Fibroblast of the aortic adventitia (primary cell): ENCODE results near the gene ING5. TPM values are rescaled to one million over a fixed set of nuclear protein-coding genes. Genes with fewer than 3 reads are reported as not detected.

Experiments used
- DNase-seq: peaks from one replicate; pipeline ENCODE4 v3.0.0-alpha.2; 2010; ENCODE audit warnings: low read depth
- H3K4me3 ChIP-seq: 2 replicates; pipeline ENCODE4 v1.5.1; 2011; ENCODE audit warnings: low read depth, mild to moderate bottlenecking, control low read depth, low read length, moderate library complexity
- total RNA-seq: library from RNA; depleted of rRNA; stranded (reverse); fragments of >200 nt; gene quantifications from 2 replicates; pipeline ENCODE4 v1.2.3, GENCODE V29; 2012; ENCODE audit warnings: low replicate concordance
- TF ChIP-seq, protein P1 (sequence below): IDR thresholded peaks from 2 replicates; pipeline ENCODE4 v1.5.1; 2011; ENCODE audit warnings: mild to moderate bottlenecking, low read length, control low read depth, inconsistent platforms; ENCODE audit not compliant: insufficient read depth

The ING5 gene
- total RNA-seq, 1 donor: 14.6 TPM

DNA sequence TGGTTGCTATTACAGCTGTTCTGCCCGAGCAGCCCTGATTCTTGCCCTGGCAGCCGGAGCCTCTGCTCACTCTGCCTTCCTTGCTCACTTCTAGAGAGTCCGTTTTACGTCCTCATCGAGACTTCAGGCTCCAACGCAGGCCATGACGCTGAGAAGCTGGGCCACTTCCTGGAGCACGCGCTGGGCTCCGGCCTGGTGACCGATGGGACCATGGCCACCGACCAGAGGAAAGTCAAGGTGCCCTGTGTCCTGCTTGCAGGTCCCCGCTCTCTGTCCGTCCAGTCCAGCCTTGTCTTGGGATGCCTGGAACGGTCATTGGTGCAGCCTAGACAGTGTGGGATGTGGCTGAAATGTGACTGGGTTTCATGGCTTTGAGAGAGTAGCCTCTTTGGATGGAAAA lies 49.3 kb downstream of the ING5 start:
- TF ChIP-seq, protein P1, sequence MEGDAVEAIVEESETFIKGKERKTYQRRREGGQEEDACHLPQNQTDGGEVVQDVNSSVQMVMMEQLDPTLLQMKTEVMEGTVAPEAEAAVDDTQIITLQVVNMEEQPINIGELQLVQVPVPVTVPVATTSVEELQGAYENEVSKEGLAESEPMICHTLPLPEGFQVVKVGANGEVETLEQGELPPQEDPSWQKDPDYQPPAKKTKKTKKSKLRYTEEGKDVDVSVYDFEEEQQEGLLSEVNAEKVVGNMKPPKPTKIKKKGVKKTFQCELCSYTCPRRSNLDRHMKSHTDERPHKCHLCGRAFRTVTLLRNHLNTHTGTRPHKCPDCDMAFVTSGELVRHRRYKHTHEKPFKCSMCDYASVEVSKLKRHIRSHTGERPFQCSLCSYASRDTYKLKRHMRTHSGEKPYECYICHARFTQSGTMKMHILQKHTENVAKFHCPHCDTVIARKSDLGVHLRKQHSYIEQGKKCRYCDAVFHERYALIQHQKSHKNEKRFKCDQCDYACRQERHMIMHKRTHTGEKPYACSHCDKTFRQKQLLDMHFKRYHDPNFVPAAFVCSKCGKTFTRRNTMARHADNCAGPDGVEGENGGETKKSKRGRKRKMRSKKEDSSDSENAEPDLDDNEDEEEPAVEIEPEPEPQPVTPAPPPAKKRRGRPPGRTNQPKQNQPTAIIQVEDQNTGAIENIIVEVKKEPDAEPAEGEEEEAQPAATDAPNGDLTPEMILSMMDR: no peak
- no peak overlapping the region for H3K4me3 ChIP-seq
- DNase-seq: no peak

DNA sequence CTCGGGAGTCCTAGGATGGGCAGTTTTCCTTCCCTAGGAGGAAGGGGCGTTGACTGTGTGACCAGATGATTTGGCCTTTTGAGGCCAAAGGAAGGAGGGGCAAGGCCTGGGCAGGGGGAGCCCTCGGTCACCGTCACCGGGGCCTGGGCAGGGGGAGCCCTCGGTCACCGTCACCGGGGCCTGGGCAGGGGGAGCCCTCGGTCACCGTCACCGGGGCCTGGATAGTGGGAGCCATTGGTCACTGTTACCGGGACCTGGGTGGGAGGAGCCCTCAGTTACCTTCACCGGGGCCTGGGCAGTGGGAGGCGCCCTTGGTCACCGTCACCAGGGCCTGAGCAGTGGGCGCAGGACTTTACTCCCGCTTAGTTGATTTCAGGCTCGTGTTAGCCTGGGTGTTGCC lies 49.9 kb downstream of the ING5 start:
- H3K4me3 ChIP-seq: no peak overlapping the region
- TF ChIP-seq, protein P1: no peak
- no peak for DNase-seq

DNA sequence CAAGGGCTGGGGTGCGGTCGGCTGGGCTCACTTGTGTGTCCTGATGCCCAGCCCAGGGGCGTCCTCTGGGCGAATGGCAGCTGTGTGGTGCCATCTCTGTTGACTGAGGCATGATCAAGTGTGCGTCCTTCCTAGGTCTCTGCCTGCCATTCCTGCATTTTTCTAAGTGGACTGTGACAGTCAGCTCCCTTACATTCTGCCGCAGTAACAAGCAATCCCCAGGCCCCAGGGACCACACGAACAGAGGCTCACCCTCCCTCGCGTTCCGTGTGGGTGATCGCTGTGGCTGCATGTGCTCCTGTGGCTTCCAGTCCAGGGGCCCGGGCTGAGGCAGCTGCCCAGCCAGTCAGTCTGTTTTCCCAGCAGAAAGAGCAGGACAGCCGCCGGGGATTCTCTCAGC lies 50.4 kb downstream of the ING5 start:
- TF ChIP-seq, protein P1: no peak
- H3K4me3 ChIP-seq: no peak overlapping the region
- DNase-seq: no peak

DNA sequence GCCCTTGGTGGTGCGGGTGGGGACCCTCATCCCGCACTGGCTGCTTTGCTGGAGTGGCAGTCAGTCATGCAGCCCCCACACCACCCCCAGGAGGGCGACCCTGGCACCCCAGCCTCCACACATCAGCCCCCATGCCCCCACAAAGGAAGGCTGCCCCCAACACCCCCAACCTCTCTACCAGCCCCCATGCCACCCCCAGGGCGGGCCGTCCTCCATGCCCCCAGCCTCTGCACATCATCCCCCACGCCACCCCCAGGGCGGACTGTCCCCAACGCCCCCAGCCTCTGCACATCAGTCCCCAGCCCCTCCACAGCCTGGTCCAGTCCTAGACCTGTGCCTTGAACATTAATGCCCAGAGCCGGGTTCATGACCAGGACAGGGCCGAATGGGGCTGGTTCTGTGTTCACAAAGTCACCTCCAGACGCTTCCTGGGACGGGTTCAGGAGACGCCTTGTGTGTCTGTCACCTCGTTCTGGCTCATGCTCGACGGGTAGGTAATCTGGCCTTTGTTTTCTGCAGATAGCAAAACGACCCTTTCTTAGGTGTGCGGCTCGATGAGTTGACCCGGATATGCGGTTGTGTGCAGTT lies 50.9 kb downstream of the ING5 start:
- H3K4me3 ChIP-seq: no peak overlapping the region
- TF ChIP-seq, protein P1: no peak
- DNase-seq: no peak

DNA sequence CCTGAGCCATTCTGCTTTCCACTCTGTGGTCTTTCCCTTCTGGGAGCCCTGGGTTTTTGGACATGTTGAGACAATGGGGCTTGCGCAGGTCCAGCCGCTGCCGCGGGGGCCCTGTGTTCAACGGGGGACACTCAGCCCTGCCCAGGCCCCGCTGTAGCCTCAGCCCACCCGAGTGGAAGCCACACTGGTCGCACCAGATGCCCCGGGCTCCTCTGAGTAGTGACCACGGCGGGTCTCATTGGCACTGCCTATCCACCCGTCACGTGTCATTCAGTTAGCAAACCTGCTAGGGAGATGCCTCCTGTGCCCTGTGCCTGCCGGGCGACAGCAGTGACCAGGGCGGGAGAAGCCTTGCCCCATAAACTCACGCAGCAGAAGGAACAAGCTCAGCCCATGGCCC lies 51.7 kb downstream of the ING5 start:
- H3K4me3 ChIP-seq: no peak overlapping the region
- TF ChIP-seq, protein P1: no peak

DNA sequence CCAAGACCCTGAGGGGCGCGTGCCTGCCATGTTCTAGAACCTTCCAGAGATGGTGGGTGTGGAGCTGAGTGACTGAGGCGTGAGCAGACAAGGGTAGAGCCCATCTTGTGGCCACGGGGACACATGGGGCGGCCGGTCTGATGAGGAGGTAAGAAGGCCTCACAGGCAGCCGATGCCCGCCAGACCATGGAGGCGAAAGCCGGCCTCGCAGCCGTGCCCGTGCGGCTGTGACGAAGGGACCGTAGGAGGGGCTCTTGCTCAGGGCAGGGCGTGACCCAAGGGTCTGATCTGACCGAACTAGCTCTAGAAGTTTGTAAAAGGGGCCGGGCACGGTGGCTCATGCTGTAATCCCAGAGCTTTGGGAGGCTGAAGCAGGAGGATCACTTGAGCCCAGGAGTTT lies 52.2 kb downstream of the ING5 start:
- no peak overlapping the region for H3K4me3 ChIP-seq
- TF ChIP-seq, protein P1: no peak
- no peak for DNase-seq

More for the DNA sequence above, 51.7 kb downstream of the ING5 start:
- no peak for DNase-seq

DNA sequence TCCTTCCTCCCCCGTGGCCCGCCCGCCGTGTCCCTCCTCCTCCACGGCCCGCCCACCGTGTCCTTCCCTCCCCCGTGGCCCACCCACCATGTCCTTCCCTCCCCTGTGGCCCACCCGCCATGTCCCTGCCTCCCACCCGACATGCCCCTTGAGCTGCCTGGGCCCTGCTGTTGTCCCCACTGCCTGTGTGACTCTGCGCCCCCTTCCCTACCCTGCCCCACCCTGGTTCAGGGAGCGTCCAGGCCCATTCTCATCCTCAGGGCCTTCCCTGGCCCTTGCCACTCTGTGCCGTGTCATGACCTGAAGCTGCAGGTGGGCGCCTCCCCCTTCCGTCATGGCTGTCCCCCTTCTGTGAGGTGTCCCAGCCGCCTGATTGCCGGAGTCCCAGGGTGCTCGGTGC lies 53.3 kb downstream of the ING5 start:
- H3K4me3 ChIP-seq: no peak overlapping the region
- TF ChIP-seq, protein P1: no peak
- DNase-seq: no peak
